ENCODE data around the gene GCSAM. TPM values are rescaled to one million over a fixed set of nuclear protein-coding genes. Genes with fewer than 3 reads are reported as not detected.

GCSAM gene
- total and polyA plus RNA-seq, 2 donors (not counting 3 experiments of a cell fraction or from before 2014, with no cell fraction given) = not detected

DNA sequence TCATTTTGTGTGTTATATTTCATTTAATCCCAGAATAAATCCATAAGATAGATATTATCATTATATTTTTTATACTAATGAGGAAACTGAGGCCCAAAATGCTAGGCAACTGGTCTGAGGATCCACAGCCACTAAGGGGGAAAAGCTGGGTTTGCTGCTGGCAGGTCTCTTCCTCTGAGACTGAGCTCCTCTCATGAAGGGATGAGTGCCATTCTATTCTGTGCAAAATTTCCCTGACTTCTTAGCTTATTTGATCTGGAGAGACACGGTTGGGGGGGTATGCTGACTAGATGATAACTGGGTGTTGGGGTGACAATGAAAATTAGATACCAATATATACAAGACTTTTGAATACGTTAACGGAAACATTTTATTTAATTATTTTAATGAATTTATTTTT is 1.9 kb downstream of the GCSAM start:
- no peak overlapping the region for H3K27ac ChIP-seq (ENCODE audit: insufficient read depth, low read depth, low read length)
- FAIRE-seq (no peak), DNase-seq (ENCODE audit: low read depth, low spot score) (no peak)
- BruUV-seq (replicated peaks) = no TSS peak
- intact Hi-C loops (cut with micrococcal nuclease) = no loop called here
- no peak overlapping the region for H2AFZ ChIP-seq (ENCODE audit: low read depth, low read length)
- no peak overlapping the region for H3K4me2 ChIP-seq (ENCODE audit: insufficient read depth, low read length)
- POLR2A ChIA-PET = no interaction called here
- H3K79me2 ChIP-seq (ENCODE audit: control insufficient read depth, insufficient read depth, low read length) = no peaks in the 10 kb centered on the region
- CTCF ChIA-PET = interaction anchor here (0.8 to 1.6 kb wide), 2 partner anchors 19 to 162 kb away, joined by 3 to 8 read pairs; partner anchors contain the start of gene SLC9C1
- H3K9me1 ChIP-seq (replicated peaks; ENCODE audit: control insufficient read depth, extremely low read depth, insufficient read depth, low read length) = no peaks in the 10 kb centered on the region
- H3K9me3 ChIP-seq (replicated peaks; ENCODE audit: control insufficient read depth, insufficient read depth, low read length) = no peaks in the 10 kb centered on the region
- H3K4me3 ChIP-seq (replicated peaks in 1 of 3; ENCODE audit: insufficient read depth in 1 of 3, low read depth in 1 of 3, low read length in 3 of 3) = no peak overlapping the region
- no peaks in the 10 kb centered on the region for H3K36me3 ChIP-seq (ENCODE audit: control insufficient read depth in 2 of 2, extremely low read depth in 1 of 2, insufficient read depth in 2 of 2, low read length in 2 of 2)
- H3K9ac ChIP-seq (replicated peaks; ENCODE audit: extremely low read depth, insufficient read depth, low read length) = no peak overlapping the region
- no peaks in the 10 kb centered on the region for H4K20me1 ChIP-seq (replicated peaks; ENCODE audit: control insufficient read depth, extremely low read depth, insufficient read depth, low read length)
- dilution Hi-C loops (cut with MboI; ENCODE audit: extremely low pct_ligation_motif_present, low sequenced_read_pairs) = no loop called here
- TF ChIP-seq, protein P1, sequence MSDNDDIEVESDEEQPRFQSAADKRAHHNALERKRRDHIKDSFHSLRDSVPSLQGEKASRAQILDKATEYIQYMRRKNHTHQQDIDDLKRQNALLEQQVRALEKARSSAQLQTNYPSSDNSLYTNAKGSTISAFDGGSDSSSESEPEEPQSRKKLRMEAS (IDR thresholded peaks at IDR 0.05; ENCODE audit: insufficient read depth, insufficient read length) = no peak
- TF ChIP-seq MYC (IDR thresholded peaks at IDR 0.05; ENCODE audit: low read depth, low read length) (no peak), JUN (IDR thresholded peaks at IDR 0.05; ENCODE audit: borderline replicate concordance, insufficient read depth, insufficient read length, low read depth) (no peak), FOS (IDR thresholded peaks at IDR 0.05; ENCODE audit: borderline replicate concordance, insufficient read depth, low read length) (no peak), EZH2 (IDR thresholded peaks at IDR 0.05; ENCODE audit: borderline replicate concordance, low read depth, low read length, severe bottlenecking) (no peak), POLR2A (IDR thresholded peaks at IDR 0.05; ENCODE audit: low read depth, low read length) (no peak), POLR2AphosphoS5 (IDR thresholded peaks at IDR 0.05; ENCODE audit: insufficient read depth, low read depth, low read length) (no peak), GATA2 (IDR thresholded peaks at IDR 0.05; ENCODE audit: insufficient read depth, insufficient read length, low read depth, low read length) (no peak)
- TF ChIP-seq, protein P2, sequence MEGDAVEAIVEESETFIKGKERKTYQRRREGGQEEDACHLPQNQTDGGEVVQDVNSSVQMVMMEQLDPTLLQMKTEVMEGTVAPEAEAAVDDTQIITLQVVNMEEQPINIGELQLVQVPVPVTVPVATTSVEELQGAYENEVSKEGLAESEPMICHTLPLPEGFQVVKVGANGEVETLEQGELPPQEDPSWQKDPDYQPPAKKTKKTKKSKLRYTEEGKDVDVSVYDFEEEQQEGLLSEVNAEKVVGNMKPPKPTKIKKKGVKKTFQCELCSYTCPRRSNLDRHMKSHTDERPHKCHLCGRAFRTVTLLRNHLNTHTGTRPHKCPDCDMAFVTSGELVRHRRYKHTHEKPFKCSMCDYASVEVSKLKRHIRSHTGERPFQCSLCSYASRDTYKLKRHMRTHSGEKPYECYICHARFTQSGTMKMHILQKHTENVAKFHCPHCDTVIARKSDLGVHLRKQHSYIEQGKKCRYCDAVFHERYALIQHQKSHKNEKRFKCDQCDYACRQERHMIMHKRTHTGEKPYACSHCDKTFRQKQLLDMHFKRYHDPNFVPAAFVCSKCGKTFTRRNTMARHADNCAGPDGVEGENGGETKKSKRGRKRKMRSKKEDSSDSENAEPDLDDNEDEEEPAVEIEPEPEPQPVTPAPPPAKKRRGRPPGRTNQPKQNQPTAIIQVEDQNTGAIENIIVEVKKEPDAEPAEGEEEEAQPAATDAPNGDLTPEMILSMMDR (IDR thresholded peaks at IDR 0.05; ENCODE audit: extremely low read depth in 1 of 2, insufficient read depth in 1 of 2, low read depth in 1 of 2, low read length in 2 of 2) = no peak
- no peaks in the 10 kb centered on the region for H3K4me1 ChIP-seq (ENCODE audit: control insufficient read depth, extremely low read depth, insufficient read depth, low read length)
- H3K27me3 ChIP-seq (ENCODE audit: control insufficient read depth in 2 of 2, insufficient read depth in 2 of 2, low read length in 2 of 2) = no peaks in the 10 kb centered on the region

All from endothelial cell of umbilical vein (primary cell).